Measurements from ENCODE around the gene ARHGAP44. TPM values are rescaled to one million over a fixed set of nuclear protein-coding genes. Genes with fewer than 3 reads are reported as not detected.

ARHGAP44 gene
- total and polyA plus RNA-seq, 2 of the 13 experiments (the other 11 are each of a cell fraction or from before 2014, with no cell fraction given): 0.79 to 3.1 TPM

GRCh38 chr17:12859520-12859919 is 70.2 kb downstream of the ARHGAP44 start:
- H3K9me3 ChIP-seq (ENCODE audit: low read length): peaks cover 35% of the 10 kb centered on the region
- FAIRE-seq (no peak), ATAC-seq (no peak), DNase-seq (ENCODE audit: low spot score) (no peak)
- H3K27me3 ChIP-seq (ENCODE audit: control insufficient read depth in 1 of 2, insufficient read depth in 2 of 2, low read length in 2 of 2): no peaks in the 10 kb centered on the region
- H3K9ac ChIP-seq (ENCODE audit: insufficient read depth, low read depth, low read length): no peak overlapping the region
- no peak overlapping the region for H3K4me2 ChIP-seq (ENCODE audit: low read depth, low read length)
- in situ Hi-C loops (cut with HindIII; ENCODE audit: extremely low pct_ligation_motif_present, low pct_unique_long_range_greater_than_20kb) (no loop called here), intact Hi-C loops (cut with micrococcal nuclease; ENCODE audit: unreplicated experiment) (no loop called here)
- no peak overlapping the region for H3K27ac ChIP-seq (ENCODE audit: extremely low read length, insufficient read depth, low read length)
- no peak overlapping the region for H3K4me3 ChIP-seq (replicated peaks in 1 of 3; ENCODE audit: insufficient read depth in 1 of 3, low read depth in 2 of 3, low read length in 3 of 3)
- TF ChIP-seq GTF3A (CRISPR knock-in tag; conservative IDR thresholded peaks at IDR 0.05): no peak
- TF ChIP-seq ZFYVE20 (CRISPR knock-in tag; IDR thresholded peaks at IDR 0.05; ENCODE audit: borderline replicate concordance, low read depth): no peak
- BruUV-seq (replicated peaks): no TSS peak
- H4K20me1 ChIP-seq (ENCODE audit: insufficient read depth, low read length): no peaks in the 10 kb centered on the region
- no peaks in the 10 kb centered on the region for H3K4me1 ChIP-seq (ENCODE audit: insufficient read depth, low read length)
- WGBS (ENCODE audit: low lambda C conversion rate): 58% methylated on average over 9 of the region's 9 CpGs
- H3K36me3 ChIP-seq (replicated peaks in 1 of 2; ENCODE audit: control insufficient read depth in 1 of 2, insufficient read depth in 2 of 2, low read length in 2 of 2): no peaks in the 10 kb centered on the region
- ChIA-PET POLR2A (no interaction called here), CTCF (ENCODE audit: low intra/inter-chr PET ratio, low total read pairs) (no interaction called here)
- no peak overlapping the region for H2AFZ ChIP-seq (ENCODE audit: low read length)
- H3K79me2 ChIP-seq (ENCODE audit: insufficient read depth, low read length): no peaks in the 10 kb centered on the region

- H2AFZ ChIP-seq (ENCODE audit: low read length): no peak overlapping the region
- no peak overlapping the region for H3K27ac ChIP-seq (ENCODE audit: extremely low read length, insufficient read depth, low read length)
- DNase-seq (ENCODE audit: low spot score) (no peak), FAIRE-seq (no peak), ATAC-seq (no peak)
- intact Hi-C loops (cut with micrococcal nuclease; ENCODE audit: unreplicated experiment) (no loop called here), in situ Hi-C loops (cut with HindIII; ENCODE audit: extremely low pct_ligation_motif_present, low pct_unique_long_range_greater_than_20kb) (no loop called here)
- TF ChIP-seq TFDP1 (CRISPR knock-in tag; IDR thresholded peaks at IDR 0.05; ENCODE audit: borderline replicate concordance): no peak
- no peak for TF ChIP-seq ZNF318 (CRISPR knock-in tag; IDR thresholded peaks at IDR 0.05)
- no peak for TF ChIP-seq JDP2 (CRISPR knock-in tag; IDR thresholded peaks at IDR 0.05; ENCODE audit: borderline replicate concordance)
- no peak for TF ChIP-seq SRF (IDR thresholded peaks at IDR 0.05; ENCODE audit: low read depth, low read length)
- no peak for TF ChIP-seq ZFP36L2 (CRISPR knock-in tag; IDR thresholded peaks at IDR 0.05)
- H3K4me1 ChIP-seq (ENCODE audit: insufficient read depth, low read length): no peaks in the 10 kb centered on the region
- 60% methylated on average over 3 of the region's 3 CpGs for WGBS (ENCODE audit: low lambda C conversion rate)
- H3K79me2 ChIP-seq (ENCODE audit: insufficient read depth, low read length): no peaks in the 10 kb centered on the region
- BruUV-seq (replicated peaks): no TSS peak
- no peak overlapping the region for H3K4me2 ChIP-seq (ENCODE audit: low read depth, low read length)
- no peak overlapping the region for H3K4me3 ChIP-seq (replicated peaks in 1 of 3; ENCODE audit: insufficient read depth in 1 of 3, low read depth in 2 of 3, low read length in 3 of 3)
- no peaks in the 10 kb centered on the region for H4K20me1 ChIP-seq (ENCODE audit: insufficient read depth, low read length)
- peaks cover 15% of the 10 kb centered on the region for H3K9me3 ChIP-seq (ENCODE audit: low read length)
- CTCF ChIA-PET (ENCODE audit: low intra/inter-chr PET ratio, low total read pairs): no interaction called here
- POLR2A ChIA-PET: no interaction called here
- no peaks in the 10 kb centered on the region for H3K27me3 ChIP-seq (ENCODE audit: control insufficient read depth in 1 of 2, insufficient read depth in 2 of 2, low read length in 2 of 2)
- H3K9ac ChIP-seq (ENCODE audit: insufficient read depth, low read depth, low read length): no peak overlapping the region
- H3K36me3 ChIP-seq (replicated peaks in 1 of 2; ENCODE audit: control insufficient read depth in 1 of 2, insufficient read depth in 2 of 2, low read length in 2 of 2): no peaks in the 10 kb centered on the region
Observed at GRCh38 chr17:12865769-12866168, 76.5 kb downstream of the ARHGAP44 start.

Data from HepG2 (cell line).